Bronchial epithelial cell (primary cell): ENCODE results near the gene ACTN1. TPM values are rescaled to one million over a fixed set of nuclear protein-coding genes. Genes with fewer than 3 reads are reported as not detected.

Experiments
- DNase-seq: peaks from one replicate; pipeline ENCODE4 v3.0.0-alpha.2; 2010; ENCODE audit warnings: low read depth
- FAIRE-seq: peaks from 2 replicates; lab custom pipeline; 2011; peaks lifted over from hg19 to GRCh38; lab: Jason Lieb, UNC
- H3K27me3 ChIP-seq: 2 replicates; pipeline ENCODE4 v1.5.1; 2011; ENCODE audit warnings: low read length; ENCODE audit not compliant: control insufficient read depth, insufficient read depth
- H3K36me3 ChIP-seq: 2 replicates; pipeline ENCODE4 v1.5.1; 2011; ENCODE audit warnings: low read length; ENCODE audit not compliant: control insufficient read depth, insufficient read depth
- H3K4me3 ChIP-seq: 2 replicates; pipeline ENCODE4 v1.5.1; 2011; ENCODE audit warnings: mild to moderate bottlenecking, low read depth, low read length, control low read depth
- total RNA-seq: library from RNA; depleted of rRNA; stranded (reverse); fragments of >200 nt; gene quantifications from 2 replicates; pipeline ENCODE4 v1.2.1, GENCODE V29; 2014
- TF ChIP-seq, protein P1 (sequence below): IDR thresholded peaks from 2 replicates; pipeline ENCODE4 v1.5.1; 2011; ENCODE audit warnings: mild to moderate bottlenecking, moderate library complexity, low read length, control low read depth, inconsistent platforms; ENCODE audit not compliant: insufficient read depth, severe bottlenecking

The ACTN1 gene
- total RNA-seq, 1 donor from 2014 or later = 165 TPM

DNA sequence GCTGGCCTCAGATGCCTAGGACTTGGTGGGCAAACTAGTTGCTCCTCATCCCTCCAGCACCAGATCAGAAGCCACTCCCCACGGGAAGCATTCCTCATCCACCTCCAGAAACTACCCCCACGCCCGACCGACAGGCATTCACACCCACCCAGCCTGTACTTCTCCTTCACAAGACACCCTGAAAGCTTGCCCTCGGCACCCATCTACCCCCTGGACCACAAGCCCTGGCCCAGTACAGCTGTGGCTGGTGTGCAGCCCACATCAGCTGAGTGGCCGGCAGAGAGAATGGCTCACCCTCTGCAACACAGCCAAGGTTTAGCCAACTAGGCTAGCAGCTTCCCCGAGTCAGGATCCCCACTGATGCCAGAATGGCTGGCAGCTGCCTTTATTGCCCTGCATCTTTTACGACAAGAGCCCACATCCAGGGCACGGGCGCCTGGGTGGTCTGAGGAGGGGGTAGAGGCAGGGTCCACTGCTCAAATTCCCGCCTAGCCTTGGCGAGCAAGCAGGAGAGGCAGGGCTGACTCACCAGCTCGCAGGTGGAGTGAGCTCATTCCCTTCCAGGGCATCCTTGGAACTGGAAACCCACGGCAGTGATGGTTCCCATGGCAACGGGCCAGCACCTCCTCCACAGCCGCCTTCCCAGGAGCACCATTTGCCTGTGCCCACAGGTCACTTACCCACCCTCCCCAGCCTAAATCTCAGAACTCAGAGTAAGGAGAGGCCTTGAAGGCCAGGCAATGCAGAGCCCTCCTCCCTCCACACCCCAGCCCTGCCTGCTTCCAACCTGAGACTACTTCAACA is 17.1 kb downstream of the ACTN1 start:
- Histone ChIP-seq H3K4me3 (no peak overlapping the region), H3K27me3 (no peaks in the 10 kb centered on the region), H3K36me3 (peaks cover 11% of the 10 kb centered on the region)
- DNase-seq (peak; percentile 87), FAIRE-seq (no peak)
- TF ChIP-seq, protein P1, sequence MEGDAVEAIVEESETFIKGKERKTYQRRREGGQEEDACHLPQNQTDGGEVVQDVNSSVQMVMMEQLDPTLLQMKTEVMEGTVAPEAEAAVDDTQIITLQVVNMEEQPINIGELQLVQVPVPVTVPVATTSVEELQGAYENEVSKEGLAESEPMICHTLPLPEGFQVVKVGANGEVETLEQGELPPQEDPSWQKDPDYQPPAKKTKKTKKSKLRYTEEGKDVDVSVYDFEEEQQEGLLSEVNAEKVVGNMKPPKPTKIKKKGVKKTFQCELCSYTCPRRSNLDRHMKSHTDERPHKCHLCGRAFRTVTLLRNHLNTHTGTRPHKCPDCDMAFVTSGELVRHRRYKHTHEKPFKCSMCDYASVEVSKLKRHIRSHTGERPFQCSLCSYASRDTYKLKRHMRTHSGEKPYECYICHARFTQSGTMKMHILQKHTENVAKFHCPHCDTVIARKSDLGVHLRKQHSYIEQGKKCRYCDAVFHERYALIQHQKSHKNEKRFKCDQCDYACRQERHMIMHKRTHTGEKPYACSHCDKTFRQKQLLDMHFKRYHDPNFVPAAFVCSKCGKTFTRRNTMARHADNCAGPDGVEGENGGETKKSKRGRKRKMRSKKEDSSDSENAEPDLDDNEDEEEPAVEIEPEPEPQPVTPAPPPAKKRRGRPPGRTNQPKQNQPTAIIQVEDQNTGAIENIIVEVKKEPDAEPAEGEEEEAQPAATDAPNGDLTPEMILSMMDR = no peak

DNA sequence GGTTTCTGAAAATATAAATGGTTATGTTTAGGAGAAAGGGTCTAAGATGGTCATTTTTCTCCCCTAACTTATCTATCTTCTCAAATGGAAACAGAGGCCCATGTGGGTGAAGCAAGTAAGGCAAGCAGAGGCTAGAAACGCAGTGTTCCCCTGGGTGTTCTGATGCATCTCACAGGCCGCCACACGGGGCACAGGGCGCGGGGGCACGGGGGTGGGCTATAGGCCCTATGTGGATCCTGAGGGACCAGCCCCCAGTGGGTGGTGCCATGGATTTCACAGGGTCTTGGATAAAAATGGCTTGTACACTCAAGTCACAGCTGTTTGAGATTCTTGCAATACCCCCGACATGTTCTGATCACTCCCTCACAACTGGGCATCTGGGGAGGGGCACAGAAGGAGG is 17.7 kb downstream of the ACTN1 start:
- FAIRE-seq (no peak), DNase-seq (no peak)
- no peaks in the 10 kb centered on the region for H3K27me3 ChIP-seq
- no peak overlapping the region for H3K4me3 ChIP-seq
- peaks cover 10% of the 10 kb centered on the region for H3K36me3 ChIP-seq
- TF ChIP-seq, protein P1 = no peak

DNA sequence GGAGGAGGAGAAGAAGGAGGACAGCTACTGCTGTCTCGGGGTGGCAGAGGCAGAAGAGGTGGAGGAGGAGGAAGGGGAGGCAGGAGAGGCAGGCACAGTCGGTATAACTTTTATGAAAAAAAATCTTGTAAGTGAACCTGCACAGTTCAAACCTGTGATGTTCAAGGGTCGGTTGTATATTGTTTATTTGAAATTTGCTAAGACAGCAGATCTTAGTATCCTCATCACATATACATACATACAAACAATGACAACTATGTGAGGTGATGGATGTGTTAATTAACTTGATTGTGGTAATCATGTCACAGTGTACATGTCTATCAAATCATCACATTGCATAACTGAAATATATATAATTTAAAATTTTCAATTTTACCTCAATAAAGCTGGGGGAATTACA is 19.0 kb downstream of the ACTN1 start:
- FAIRE-seq = no peak
- DNase-seq = no peak
- peaks cover 13% of the 10 kb centered on the region for H3K36me3 ChIP-seq

DNA sequence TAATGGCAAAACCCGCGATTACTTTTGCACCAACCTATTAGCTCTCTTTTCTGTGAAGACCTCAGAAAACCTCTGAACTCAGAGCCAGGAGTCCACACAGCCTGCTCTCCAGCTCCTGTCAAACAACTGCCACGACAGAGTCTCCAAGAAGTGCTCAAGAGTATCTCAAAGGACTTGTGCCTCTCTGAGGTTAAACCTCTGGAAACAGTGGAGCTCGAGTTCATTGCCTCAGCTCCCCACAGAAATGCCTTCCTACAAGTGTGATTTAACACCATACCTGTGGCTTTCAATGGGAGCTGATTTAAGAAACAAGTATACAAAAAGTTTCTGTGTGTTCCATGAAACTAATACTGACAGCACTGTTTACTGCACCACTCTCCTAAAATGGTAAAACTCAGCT is 20.1 kb downstream of the ACTN1 start:
- Histone ChIP-seq H3K36me3 (peaks cover 10% of the 10 kb centered on the region), H3K27me3 (no peaks in the 10 kb centered on the region), H3K4me3 (no peak overlapping the region)
- TF ChIP-seq, protein P1 = no peak
- FAIRE-seq (no peak), DNase-seq (no peak)

More for the DNA sequence above, 19.0 kb downstream of the ACTN1 start:
- no peak overlapping the region for H3K4me3 ChIP-seq
- TF ChIP-seq, protein P1 = no peak
- no peaks in the 10 kb centered on the region for H3K27me3 ChIP-seq

DNA sequence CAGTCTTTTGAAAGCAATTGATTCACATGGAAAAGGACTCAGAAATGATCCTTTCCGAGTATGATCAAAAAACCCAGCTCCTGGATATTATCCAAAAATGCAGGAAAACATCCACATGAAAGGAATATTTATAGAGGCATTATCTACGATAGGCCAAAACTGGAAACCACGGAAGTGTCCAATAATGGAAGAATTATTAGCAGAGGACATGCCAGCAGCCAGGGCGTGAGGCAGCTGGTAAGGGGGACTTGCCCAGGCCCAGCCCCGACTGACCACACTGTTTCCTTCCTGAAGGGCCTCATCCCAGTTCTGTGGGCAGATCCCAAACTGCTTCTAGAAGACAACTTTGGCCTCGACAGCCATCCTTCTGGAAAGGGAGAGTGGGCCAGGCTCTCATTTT is 20.5 kb downstream of the ACTN1 start:
- Histone ChIP-seq H3K27me3 (no peaks in the 10 kb centered on the region), H3K36me3 (peaks cover 9% of the 10 kb centered on the region), H3K4me3 (no peak overlapping the region)
- TF ChIP-seq, protein P1 = no peak
- FAIRE-seq (no peak), DNase-seq (peak; percentile 50)

DNA sequence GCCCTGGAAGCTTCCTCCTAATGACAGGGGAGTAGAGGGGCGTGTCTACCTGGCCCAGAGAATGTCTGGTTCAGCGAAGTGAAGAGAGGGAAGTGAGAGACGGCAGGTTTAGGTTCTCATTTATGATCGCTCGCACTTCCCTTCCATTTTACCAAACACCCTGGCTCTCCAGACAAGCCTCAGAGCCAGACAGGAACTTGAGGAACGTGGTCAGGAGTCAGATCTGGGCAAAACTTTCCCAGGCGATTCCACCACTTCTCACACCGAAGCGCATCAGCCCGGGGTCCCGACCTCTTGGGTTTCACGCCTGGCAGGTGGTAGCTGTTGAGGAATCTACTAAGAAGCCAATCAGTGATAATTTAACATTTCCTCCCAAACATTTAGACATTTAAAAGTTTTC is 21.3 kb downstream of the ACTN1 start:
- FAIRE-seq (no peak), DNase-seq (no peak)
- Histone ChIP-seq H3K36me3 (peaks cover 9% of the 10 kb centered on the region), H3K4me3 (no peak overlapping the region), H3K27me3 (no peaks in the 10 kb centered on the region)
- TF ChIP-seq, protein P1 = no peak
